Hypothalamus (tissue), 51 donors: Measurements from ENCODE around the gene MOXD1.
"Not testable (repeated sequence)": the region's sequence is repeated elsewhere in the genome, so short reads cannot be mapped to it uniquely, and the experiment has no call there.

Source experiments
- DNase-seq, 51 donors: peaks; one replicate each; lab custom pipeline; 2025; lab: John Stamatoyannopoulos, UW

MOXD1 gene

GRCh38 chr6:132285004-132285780, 116.1 kb downstream of the MOXD1 start:
- no peak for DNase-seq

GRCh38 chr6:132282696-132283095, 118.6 kb downstream of the MOXD1 start:
- DNase-seq: no peak

GRCh38 chr6:132280436-132280835, 120.8 kb downstream of the MOXD1 start:
- DNase-seq: no peak

GRCh38 chr6:132279592-132280139, 121.6 kb downstream of the MOXD1 start:
- peak in 47 of 51 donors; percentile 4 to 90 (median 48) for DNase-seq

GRCh38 chr6:132275066-132275970, 126.0 kb downstream of the MOXD1 start:
- DNase-seq: no peak

- DNase-seq: peak in 1 of 51 donors; percentile 4
Observed at GRCh38 chr6:132272776-132273175, 128.5 kb downstream of the MOXD1 start.

- DNase-seq: no peak
Observed at GRCh38 chr6:132270726-132271402, 130.4 kb downstream of the MOXD1 start.

- DNase-seq: not testable (repeated sequence)
Observed at GRCh38 chr6:132268666-132269065, 132.6 kb downstream of the MOXD1 start.

- no peak for DNase-seq
Observed at GRCh38 chr6:132268209-132268608, 133.1 kb downstream of the MOXD1 start.

GRCh38 chr6:132265451-132266097, 135.7 kb downstream of the MOXD1 start:
- no peak for DNase-seq

GRCh38 chr6:132264021-132264500, 137.2 kb downstream of the MOXD1 start:
- DNase-seq: no peak

GRCh38 chr6:132261354-132261753, 139.9 kb downstream of the MOXD1 start:
- no peak for DNase-seq

GRCh38 chr6:132259070-132259469, 142.2 kb downstream of the MOXD1 start:
- DNase-seq: no peak

GRCh38 chr6:132257561-132257960, 143.7 kb downstream of the MOXD1 start:
- no peak for DNase-seq

GRCh38 chr6:132256457-132256856, 144.8 kb downstream of the MOXD1 start:
- no peak for DNase-seq

GRCh38 chr6:132253906-132254305, 147.4 kb downstream of the MOXD1 start:
- no peak for DNase-seq

GRCh38 chr6:132253211-132253610, 148.1 kb downstream of the MOXD1 start:
- no peak for DNase-seq

GRCh38 chr6:132252113-132252512, 149.2 kb downstream of the MOXD1 start:
- no peak for DNase-seq

- DNase-seq: no peak
Observed at GRCh38 chr6:132251711-132252110, 149.6 kb downstream of the MOXD1 start.
